Stomach (tissue), 4 donors: ENCODE results near the gene GRAMD4.

Source experiments
- CTCF ChIP-seq, 7 experiments: fragments of 450-650 bp in 4 of 7; fragments of 200-600 bp in 3 of 7; sonication (generic) in 3 of 7; IDR thresholded peaks; one replicate each; pipeline ENCODE4 v1.5.1; 2016 to 2019; ENCODE audit warnings: antibody characterized with exemption in 7 of 7, control low read depth in 2 of 7, mild to moderate bottlenecking in 1 of 7
- POLR2A ChIP-seq, 4 donors: fragments of 450-650 bp; IDR thresholded peaks; one replicate each; pipeline ENCODE4 v1.6.1; 2016; ENCODE audit warnings: antibody characterized with exemption in 4 of 4, control low read depth in 2 of 4, mild to moderate bottlenecking in 1 of 4, moderate library complexity in 1 of 4

GRCh38 chr22:46663001-46663400 lies 42.8 kb downstream of the GRAMD4 start:
- TF ChIP-seq CTCF (IDR thresholded peaks at IDR 0.05) (no peak), POLR2A (IDR thresholded peaks at IDR 0.05) (no peak)
